UCSD-AML1 (cell line): ENCODE results near the gene HOXC12.

Source experiments
- DNase-seq: peaks from one replicate; lab custom pipeline; 2025; ENCODE audit not compliant: unreplicated experiment; lab: John Stamatoyannopoulos, UW

Gene HOXC12

DNA sequence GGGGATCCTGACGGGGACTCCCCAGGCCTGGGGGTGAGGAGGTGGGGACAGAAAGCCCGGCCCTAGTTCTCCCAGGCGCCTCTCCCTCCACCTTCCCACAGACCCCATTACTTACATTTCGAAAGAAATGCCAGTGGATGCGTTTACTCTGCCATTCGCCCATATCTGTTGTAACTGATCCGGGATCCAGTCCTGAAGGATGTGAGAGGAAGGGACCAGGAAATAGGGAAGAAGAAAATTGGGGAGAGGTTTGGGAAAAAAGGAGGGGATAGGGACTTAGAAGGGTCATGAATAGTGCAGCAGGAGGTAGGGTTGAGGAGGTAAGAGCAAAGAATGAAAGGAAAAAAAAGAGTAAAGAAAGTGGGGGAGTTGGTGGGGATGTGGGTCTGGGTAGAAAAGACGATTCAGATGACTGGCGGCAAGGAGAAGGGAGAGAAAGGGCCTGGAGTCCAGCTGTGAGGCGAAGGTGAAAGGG is 1.1 kb downstream of the HOXC12 start:
- DNase-seq, result no peak

DNA sequence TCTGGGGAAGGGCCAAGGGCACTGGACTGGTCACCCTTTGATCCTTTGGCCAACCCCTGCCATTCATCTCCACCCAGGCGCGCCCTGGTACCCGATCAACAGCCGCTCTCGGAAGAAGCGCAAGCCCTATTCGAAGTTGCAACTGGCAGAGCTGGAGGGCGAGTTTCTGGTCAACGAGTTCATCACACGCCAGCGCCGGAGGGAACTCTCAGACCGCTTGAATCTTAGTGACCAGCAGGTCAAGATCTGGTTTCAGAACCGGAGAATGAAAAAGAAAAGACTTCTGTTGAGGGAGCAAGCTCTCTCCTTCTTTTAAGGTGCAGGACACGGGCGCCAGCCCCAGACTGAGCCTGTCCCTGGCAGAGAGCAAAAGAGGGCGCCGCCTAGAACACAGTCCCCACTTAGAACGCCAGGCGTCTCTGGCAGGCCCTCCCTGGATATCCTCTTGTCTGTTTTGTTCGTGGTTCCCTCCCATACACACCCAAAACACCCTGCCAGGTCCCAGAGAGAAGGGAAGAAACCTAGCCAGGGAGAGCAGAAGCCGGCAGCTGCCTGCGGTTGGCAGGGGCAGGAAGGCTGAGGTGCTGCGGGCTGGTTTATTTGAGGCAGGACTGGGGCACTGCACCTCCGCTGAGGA is 1.7 kb downstream of the HOXC12 start:
- no peak for DNase-seq

DNA sequence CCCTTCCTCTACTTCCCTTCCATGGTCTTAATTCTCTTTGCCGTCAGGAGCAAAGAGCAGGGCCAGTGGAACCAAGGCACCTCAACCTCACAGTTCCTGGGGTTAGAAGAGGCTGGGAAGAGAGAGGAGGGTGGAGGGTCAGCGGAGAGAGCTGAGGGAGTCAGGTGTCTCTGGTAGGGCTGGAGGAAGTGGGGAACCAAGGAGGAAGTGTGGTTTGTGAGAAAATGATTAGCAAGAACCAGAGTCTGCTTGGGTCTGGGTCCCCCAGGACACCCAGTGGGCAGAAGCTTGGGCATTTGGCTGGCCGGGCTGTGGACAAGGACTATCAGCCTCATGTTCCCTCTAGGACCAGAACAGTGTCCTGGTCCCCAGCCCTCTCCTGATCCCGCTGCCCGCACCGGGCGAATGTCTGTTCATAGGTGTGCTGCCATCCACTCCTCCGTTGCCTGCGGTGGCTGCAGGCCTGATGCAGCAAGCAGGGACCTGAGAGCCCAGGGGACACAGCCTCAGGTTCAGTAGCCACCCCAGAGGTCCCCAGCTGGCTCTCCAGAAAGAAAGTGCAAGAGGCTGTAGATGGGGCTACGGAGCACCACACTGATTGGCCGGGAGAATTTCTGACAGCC is 2.3 kb downstream of the HOXC12 start:
- DNase-seq, result peak; percentile 59

- DNase-seq, result no peak
Measured at GRCh38 chr12:53958128-53958527, 3.4 kb downstream of the HOXC12 start.

GRCh38 chr12:53959314-53959713 is 4.6 kb downstream of the HOXC12 start:
- no peak for DNase-seq

- no peak for DNase-seq
Measured at GRCh38 chr12:53960187-53961024, 5.7 kb downstream of the HOXC12 start.

- DNase-seq, result no peak
Measured at GRCh38 chr12:53961025-53961761, 6.5 kb downstream of the HOXC12 start.

DNA sequence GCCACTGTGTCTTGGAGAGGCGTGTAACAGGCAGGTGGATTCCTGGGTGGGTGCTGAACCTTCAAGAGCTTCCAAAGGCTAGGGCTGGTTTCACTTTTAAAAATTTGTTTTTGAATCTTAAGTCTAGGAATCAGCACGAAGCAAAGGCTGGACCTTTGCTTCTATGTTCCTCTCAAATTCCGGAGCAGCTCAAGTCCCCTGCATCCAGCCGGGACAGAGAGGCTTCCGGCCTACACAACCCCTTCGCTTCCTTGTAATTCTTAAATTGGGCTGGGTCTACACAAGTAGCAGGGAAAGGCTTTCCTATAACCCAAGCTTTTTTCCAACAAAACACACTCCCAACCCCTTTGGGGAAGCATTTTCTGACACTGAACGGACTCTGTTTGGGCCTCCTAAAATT is 8.3 kb downstream of the HOXC12 start:
- DNase-seq, result no peak

GRCh38 chr12:53963434-53964314 is 9.0 kb downstream of the HOXC12 start:
- no peak for DNase-seq

- DNase-seq, result no peak
Measured at GRCh38 chr12:53964315-53964713, 9.6 kb downstream of the HOXC12 start.

DNA sequence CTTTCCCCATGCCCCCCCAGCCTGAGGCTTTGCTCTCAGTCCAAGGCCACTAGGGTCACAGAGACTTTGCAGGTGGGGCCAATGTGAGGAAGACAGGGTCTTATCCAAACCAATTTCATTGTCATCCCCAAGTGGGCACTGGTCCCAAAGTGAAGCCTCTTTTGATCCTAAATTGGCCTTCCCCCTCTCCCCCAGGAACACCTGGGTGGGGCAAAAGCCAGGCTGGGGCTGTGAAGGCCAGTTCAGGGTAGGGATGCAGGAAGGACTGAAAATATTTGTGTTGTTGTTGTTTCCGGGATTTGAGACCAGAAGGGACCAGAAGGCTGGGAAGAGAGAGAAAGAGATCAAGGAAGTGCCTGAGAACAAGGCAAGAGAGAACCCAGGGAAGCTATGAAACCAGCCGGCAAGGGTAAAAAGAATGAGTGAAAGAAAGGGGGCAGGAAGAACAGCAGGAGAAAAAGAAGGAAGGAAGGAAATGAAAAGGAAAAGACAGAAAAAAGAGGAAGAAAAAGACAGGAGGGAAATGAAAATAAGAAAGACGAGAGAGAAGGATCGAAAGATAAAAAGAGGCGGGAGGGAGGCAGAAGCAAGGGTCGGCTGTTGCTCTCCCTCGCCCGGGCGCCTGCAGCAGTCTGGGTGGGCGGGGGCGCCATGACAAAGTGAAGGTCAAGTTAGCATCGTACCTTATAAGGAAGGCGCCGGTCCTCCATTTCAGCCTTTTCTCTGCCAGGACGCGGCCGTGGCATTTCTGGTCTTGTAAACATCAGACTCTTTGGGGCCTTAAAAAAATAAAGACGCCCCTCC is 10.8 kb downstream of the HOXC12 start:
- DNase-seq, result no peak

DNA sequence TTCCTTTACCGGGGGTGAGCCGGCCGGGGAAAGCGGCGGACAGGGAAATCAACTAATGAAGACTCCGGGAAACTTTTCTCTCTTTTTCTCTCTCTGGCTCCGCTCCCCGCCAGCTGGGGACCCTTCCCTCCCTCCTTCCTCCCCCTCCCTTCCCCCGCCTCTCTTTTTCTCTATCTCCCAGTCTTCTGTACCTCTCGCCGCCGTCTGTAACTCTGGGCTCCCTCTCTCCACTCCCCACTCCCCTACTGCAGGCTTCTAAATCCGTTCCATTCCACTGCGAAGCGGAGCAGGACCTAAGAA is 11.3 kb downstream of the HOXC12 start:
- no peak for DNase-seq

GRCh38 chr12:53966385-53967133 is 11.9 kb downstream of the HOXC12 start:
- DNase-seq, result no peak

DNA sequence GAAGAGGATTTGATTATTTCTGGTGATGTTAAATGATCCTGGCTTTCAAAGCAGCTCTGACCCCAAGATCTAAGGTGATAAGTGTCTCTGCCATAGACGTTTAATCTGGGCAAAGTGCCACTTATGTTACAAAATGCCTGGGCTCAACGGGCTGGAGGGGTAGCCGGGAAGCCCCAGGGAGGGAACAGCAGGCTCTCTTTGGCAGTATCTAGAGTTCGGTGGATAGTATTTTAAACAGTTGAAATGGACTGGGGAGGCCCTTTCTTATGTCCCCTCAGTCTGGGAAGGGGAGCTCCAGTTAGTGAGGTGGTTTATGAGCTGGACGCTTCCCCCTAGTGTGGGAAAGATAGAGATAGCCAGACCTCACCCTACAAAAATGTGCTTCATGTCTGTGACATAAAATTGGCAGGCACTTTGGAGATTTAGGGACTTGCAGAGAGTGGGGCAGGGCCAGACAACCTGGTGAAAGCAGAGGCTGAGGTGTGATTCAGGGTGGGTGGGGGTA is 12.8 kb downstream of the HOXC12 start:
- DNase-seq, result no peak

DNA sequence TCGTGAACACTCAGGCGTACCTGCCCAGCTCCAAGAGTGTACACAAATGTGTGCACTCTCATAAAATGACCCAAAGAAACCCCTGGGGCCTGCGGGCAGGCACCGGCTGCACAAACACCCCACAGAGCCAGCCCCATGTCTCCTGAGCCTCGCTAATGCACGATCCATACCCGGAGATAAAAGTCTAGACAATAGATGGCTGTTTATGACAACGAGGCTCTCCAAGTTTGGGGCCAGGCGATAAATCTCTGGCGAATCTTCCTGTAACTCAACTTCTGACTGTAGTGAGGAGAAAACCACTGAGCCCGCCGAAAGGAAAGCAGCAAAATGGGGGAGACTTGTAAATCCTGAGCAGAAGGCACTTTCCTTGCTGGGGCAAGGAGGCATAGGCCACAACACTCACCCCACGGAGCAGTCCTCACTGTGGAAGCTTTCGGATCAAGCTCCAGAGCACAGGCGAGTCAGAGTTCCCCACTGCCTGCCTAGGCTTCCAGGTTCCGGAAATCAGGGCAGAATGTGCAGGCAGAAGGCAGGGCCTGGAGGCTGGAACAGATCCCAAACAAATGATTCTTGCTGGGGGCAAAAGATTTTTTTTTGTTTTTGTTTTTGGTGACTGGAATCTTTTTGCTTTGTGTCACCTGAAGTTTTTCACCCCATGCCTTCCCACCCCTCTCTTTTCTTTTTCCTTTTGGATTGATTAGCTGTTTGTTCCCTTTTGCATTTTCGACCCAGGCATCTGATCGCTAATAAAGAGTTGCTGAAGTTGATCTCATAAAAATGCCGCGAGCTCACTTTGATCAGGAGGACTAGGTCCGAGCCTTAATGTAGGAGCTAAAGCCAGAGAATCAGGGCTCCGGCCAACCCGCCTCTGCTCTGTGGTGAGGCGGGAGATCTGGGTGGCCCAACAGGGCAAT is 13.8 kb downstream of the HOXC12 start:
- DNase-seq, result no peak

- DNase-seq, result no peak
Measured at GRCh38 chr12:53969588-53970259, 15.0 kb downstream of the HOXC12 start.

DNA sequence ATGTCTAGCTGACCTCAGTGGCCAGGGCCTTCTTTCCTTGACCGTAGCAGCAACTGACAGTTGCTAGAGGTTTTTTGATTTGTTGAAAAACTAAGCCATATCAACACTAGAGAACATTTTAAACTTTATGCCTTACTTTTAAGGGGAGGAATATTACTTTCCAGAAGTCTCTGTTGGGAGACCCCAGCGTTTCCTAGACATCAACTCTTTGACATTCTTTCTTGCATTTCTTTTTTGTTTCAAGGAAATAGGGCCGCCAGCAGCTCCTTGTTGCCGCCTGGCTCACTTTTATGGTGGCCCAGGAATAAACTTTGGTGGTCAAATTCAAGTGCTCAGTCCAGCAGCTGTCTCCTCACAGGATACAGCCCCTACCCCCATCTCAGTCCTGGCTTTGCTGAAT is 15.7 kb downstream of the HOXC12 start:
- DNase-seq, result no peak
